Motor neuron (in vitro differentiated cells): Measurements from ENCODE around the gene PHAX. TPM values are rescaled to one million over a fixed set of nuclear protein-coding genes. Genes with fewer than 3 reads are reported as not detected.
"Not testable (repeated sequence)": the region's sequence is repeated elsewhere in the genome, so short reads cannot be mapped to it uniquely, and the experiment has no call there.

ENCODE experiments used
- ATAC-seq, 8 experiments: fragments of 200-7000 bp; cut with Tn5 transposase; replicated peaks in 6 of 8; 2 replicates each; pipeline ENCODE4 v1.8.0; 2021; ENCODE audit warnings: mild to moderate bottlenecking in 8 of 8, moderate library complexity in 8 of 8
- H3K27ac ChIP-seq, 2 donors: fragments of 250-450 bp; sonication (Bioruptor Pico); 2 replicates each; pipeline ENCODE4 v1.9.0; 2021; ENCODE audit warnings: antibody characterized with exemption in 2 of 2, mild to moderate bottlenecking in 2 of 2, moderate library complexity in 1 of 2
- H3K4me1 ChIP-seq, 2 donors: fragments of 250-450 bp; sonication (Bioruptor Pico); replicated peaks in 1 of 2; 2 replicates each; pipeline ENCODE4 v1.6.1; 2021; ENCODE audit warnings: antibody characterized with exemption in 2 of 2, mild to moderate bottlenecking in 2 of 2, moderate library complexity in 1 of 2
- H3K4me3 ChIP-seq, 5 donors: fragments of 250-450 bp; sonication (Bioruptor Pico); 2 replicates each; pipeline ENCODE4 v1.9.0; 2021; ENCODE audit warnings: antibody characterized with exemption in 5 of 5, mild to moderate bottlenecking in 5 of 5, moderate library complexity in 4 of 5
- WGBS, 10 experiments: fragments of 450-650 bp; shearing (Covaris generic); methylation state at CpG; one replicate each; pipeline ENCODE4 v1.0.0; 2022; 5-methylcytosine and 5-hydroxymethylcytosine counted together
- in situ Hi-C, 9 experiments: fragments of 400-800 bp; cut with MboI; loops; one replicate each; pipeline ENCODE4 v1.15.0; 2021; ENCODE audit warnings: low sequenced_read_pairs in 9 of 9, low pct_unique_long_range_greater_than_20kb in 2 of 9; ENCODE audit not compliant: unreplicated experiment in 9 of 9
- total RNA-seq, 8 experiments: library from RNA; unstranded; fragments of 300-600 nt; gene quantifications; 2 replicates each; pipeline versions ENCODE4 v1.2.3 to v1.2.4, GENCODE V29; 2022

PHAX gene
- total RNA-seq, 8 experiments from 2014 or later: 38.9 to 85.4 (median 55.7) TPM

GRCh38 chr5:126615286-126615685 lies 14.5 kb downstream of the PHAX start:
- in situ Hi-C loops: no loop called here
- Histone ChIP-seq H3K4me1 (no peaks in the 10 kb centered on the region), H3K4me3 (no peak overlapping the region), H3K27ac (no peak overlapping the region)
- ATAC-seq: no peak
- WGBS, 10 experiments: 35 to 100% (median 94%) methylated on average over 2 to 4 of the region's 4 CpGs; no CpG with 5 or more reads in 1 of the 10 experiments

DNA sequence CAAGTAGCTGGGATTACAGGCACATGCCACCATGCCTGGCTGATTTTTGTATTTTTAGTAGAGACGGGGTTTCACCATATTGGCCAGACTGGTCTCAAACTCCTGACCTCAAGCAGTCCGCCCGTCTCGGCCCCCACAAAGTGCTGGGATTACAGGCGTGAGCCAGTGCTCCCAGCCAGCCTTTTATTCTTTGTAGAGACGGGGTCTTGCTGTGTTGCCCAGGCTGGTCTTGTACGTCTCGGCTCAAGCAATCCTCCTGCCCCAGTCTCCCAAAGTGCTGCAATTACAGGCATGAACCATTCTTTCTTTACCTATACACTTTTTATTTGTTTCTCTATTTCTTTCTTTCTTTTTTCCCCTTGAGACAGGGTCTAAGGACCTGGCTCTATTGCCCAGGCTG lies 16.9 kb downstream of the PHAX start:
- H3K27ac ChIP-seq, ATAC-seq, H3K4me1 ChIP-seq, in situ Hi-C loops, H3K4me3 ChIP-seq: not testable (repeated sequence)
- WGBS, 10 experiments: 93 to 100% (median 100%) methylated on average over 3 to 5 of the region's 8 CpGs; no CpG with 5 or more reads in 5 of the 10 experiments

DNA sequence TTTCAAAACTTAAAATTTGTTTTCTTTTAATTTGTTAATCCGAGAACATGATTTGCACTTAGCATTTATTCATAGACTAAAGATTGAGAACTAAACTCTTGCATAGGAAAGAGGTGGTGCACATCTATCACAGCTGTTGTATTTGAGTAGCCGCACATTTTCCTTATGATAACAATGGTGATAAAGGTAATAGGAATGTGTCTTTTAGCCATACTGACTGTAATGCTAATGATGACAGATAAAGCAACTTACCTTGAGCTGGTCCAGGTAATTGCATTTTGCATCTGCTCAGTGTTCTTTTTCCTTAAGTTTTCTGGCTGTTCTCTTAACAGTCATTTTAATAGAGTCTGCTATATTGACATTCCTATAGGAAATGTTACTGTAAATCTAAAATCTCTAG lies 19.0 kb downstream of the PHAX start:
- H3K4me3 ChIP-seq: no peak overlapping the region
- ATAC-seq: no peak
- in situ Hi-C loops: no loop called here
- WGBS, 10 experiments: 40 to 100% (median 92%) methylated on average over 1 to 2 of the region's 2 CpGs; no CpG with 5 or more reads in 1 of the 10 experiments
- no peaks in the 10 kb centered on the region for H3K4me1 ChIP-seq
- H3K27ac ChIP-seq: no peak overlapping the region

DNA sequence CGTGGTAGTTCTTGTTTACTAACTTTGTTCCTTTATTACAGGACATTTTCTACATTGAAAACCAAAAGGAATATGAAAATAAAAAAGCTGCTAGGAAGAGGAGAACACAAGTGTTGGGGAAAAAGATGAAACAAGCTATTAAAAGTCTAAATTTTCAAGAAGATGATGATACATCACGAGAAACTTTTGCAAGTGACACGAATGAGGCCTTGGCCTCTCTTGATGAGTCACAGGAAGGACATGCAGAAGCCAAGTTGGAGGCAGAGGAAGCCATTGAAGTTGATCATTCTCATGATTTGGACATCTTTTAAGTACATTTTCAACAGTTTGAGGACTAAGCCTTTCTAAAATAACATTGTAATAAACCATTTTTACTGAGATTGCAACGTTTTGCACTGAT lies 23.8 kb downstream of the PHAX start:
- 3 to 100% (median 85%) methylated on average over 1 to 4 of the region's 4 CpGs; no CpG with 5 or more reads in 1 of the 10 experiments for WGBS, 10 experiments
- in situ Hi-C loops: no loop called here
- ATAC-seq: peak in 2 of 8 experiments; percentile 67 to 91
- no peak overlapping the region for H3K27ac ChIP-seq
- H3K4me1 ChIP-seq: no peaks in the 10 kb centered on the region
- H3K4me3 ChIP-seq: no peak overlapping the region

GRCh38 chr5:126628102-126628501 lies 27.4 kb downstream of the PHAX start:
- in situ Hi-C loops: no loop called here
- no peak overlapping the region for H3K4me3 ChIP-seq
- H3K27ac ChIP-seq: no peak overlapping the region
- ATAC-seq: no peak
- no peaks in the 10 kb centered on the region for H3K4me1 ChIP-seq
- 50 to 100% (median 89%) methylated on average over 2 to 11 of the region's 11 CpGs; no CpG with 5 or more reads in 2 of the 10 experiments for WGBS, 10 experiments

GRCh38 chr5:126631920-126632319 lies 31.2 kb downstream of the PHAX start:
- H3K27ac ChIP-seq: no peak overlapping the region
- 20 to 100% (median 78%) methylated on average over 1 to 3 of the region's 3 CpGs for WGBS, 10 experiments
- no peaks in the 10 kb centered on the region for H3K4me1 ChIP-seq
- in situ Hi-C loops: no loop called here
- H3K4me3 ChIP-seq: no peak overlapping the region
- ATAC-seq: no peak

DNA sequence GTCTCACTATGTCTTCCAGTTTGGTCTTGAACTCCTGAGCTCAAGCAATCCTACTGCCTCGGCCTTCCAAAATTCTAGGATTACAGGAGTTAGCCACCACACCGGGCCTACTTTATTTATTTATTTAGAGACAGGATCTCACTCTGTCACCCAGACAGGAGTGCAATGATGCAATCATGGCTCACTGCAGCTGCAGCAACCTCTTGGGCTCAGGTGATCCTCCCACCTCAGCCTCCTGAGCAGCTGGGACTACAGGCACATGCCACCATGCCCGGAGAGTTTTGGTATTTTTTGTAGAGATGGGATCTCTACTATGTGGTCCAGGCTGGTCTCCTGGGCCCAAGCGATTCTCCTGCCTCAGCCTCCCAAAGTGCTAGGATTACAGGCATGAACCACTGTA lies 32.8 kb downstream of the PHAX start:
- ATAC-seq: no peak
- in situ Hi-C loops: no loop called here
- WGBS, 10 experiments: 60 to 96% (median 88%) methylated on average over 1 to 3 of the region's 4 CpGs; no CpG with 5 or more reads in 5 of the 10 experiments
- Histone ChIP-seq H3K4me1 (no peaks in the 10 kb centered on the region), H3K27ac (no peak overlapping the region), H3K4me3 (no peak overlapping the region)

DNA sequence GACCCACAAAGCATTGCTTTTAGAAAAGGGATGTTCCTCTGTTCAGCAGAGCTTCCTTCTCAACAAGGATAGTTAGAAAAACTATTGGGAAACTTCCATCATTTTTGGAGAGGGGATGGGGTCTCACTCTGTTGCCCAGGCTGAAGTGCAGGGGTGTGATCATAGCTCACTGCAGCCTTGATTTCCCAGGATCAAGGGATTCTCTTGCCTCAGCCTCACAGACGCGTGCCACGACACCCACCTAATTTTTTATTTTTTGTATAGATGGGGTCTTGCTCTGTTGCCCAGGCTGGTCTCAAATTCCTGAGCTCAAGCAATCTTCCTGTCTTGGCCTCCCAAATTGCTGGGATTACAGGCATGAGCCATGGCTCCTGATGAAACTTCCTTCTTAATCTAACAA lies 34.8 kb downstream of the PHAX start:
- WGBS, 10 experiments: 90 to 100% (median 100%) methylated on average over 2 to 3 of the region's 3 CpGs; no CpG with 5 or more reads in 6 of the 10 experiments
- ATAC-seq: no peak
- Histone ChIP-seq H3K4me1 (no peaks in the 10 kb centered on the region), H3K4me3 (no peak overlapping the region), H3K27ac (no peak overlapping the region)
- in situ Hi-C loops: no loop called here

DNA sequence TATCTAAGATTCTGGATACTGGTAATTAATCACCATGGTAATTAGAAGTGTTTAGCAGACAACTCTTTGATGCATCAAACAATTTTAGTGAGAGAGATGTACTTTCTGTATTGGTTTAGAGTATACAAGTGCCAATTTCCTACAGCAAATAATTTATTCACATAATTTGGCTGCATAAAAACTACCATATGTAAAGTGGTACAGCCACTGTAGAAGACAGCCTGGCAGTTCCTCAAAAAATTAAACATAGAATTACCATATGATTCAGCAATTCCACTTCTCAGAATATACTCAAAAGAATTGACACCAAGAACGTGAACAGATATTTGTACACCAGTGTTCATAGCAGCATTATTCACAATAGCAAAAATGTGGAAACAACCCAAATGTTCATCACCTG lies 36.2 kb downstream of the PHAX start:
- peak in 2 of 8 experiments; percentile 50 to 87 for ATAC-seq
- Histone ChIP-seq H3K4me1 (no peaks in the 10 kb centered on the region), H3K4me3 (no peak overlapping the region), H3K27ac (no peak overlapping the region)
- WGBS, 10 experiments: 0 to 100% (median 71%) methylated on average over 1 of the region's 1 CpG; no CpG with 5 or more reads in 3 of the 10 experiments
- in situ Hi-C loops: no loop called here

DNA sequence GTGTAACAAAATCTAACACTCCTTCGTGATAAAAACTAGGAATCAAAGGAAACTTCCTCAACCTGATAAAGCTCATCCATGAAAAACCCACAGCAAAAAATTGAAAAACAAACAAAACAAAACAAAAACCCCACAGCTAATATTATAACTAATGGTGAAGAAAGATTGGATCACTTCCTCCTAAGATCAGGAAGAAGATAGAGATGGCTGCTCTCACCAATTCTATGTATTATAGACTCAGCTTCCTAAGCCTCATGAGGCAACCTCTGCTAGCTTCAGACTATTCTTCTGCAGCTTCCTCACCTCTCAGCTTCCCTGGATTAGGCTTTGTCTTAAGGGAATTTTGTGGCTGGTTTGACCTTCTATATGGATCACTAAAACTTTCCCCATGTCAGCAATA lies 40.1 kb downstream of the PHAX start:
- WGBS, 10 experiments: 80 to 100% (median 89%) methylated on average over 1 of the region's 1 CpG; no CpG with 5 or more reads in 2 of the 10 experiments
- ATAC-seq: no peak
- Histone ChIP-seq H3K4me3 (no peak overlapping the region), H3K4me1 (no peaks in the 10 kb centered on the region), H3K27ac (no peak overlapping the region)
- in situ Hi-C loops: no loop called here

DNA sequence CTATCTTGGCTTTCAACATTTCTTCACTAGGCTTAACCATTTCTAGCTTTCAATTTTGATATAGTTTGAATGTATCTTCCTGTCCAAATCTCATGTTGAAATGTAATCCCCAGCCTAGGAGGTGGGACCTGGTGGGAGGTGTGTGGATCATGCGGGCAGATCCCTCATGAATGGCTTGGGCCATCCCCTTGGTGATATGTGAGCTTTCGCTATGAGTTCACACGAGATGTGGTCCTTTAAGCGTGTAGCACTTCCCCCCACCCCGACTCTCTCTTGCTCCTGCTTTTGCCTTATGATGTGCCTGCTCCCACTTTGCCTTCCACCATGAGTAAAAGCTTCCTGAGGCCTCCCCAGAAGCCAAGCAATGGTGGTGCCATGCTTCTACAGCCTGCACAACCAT lies 40.6 kb downstream of the PHAX start:
- Histone ChIP-seq H3K4me3 (no peak overlapping the region), H3K4me1 (no peaks in the 10 kb centered on the region), H3K27ac (no peak overlapping the region)
- in situ Hi-C loops: no loop called here
- no peak for ATAC-seq
- 33 to 100% (median 95%) methylated on average over 1 to 5 of the region's 5 CpGs; no CpG with 5 or more reads in 4 of the 10 experiments for WGBS, 10 experiments

DNA sequence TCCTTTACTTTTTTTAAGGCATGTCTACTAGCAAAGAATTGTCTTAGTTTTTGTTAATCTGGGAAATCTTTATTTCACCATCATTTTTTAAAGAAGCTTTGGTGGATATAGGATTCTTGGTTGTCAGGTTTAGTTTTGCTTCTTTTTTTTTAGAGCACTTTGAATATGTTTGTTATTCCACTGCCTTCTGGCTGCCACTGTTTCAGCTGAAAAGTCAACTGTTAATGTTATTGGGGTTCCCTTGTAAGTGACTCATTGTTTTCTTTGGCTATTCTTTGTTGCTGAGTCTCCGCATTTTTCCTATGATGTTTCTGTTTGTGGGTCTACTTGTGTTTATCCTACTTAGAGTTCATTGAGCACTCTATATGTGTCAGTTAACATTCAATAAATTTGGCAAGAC lies 44.4 kb downstream of the PHAX start:
- ATAC-seq: no peak
- Histone ChIP-seq H3K4me3 (no peak overlapping the region), H3K4me1 (no peaks in the 10 kb centered on the region), H3K27ac (no peak overlapping the region)
- in situ Hi-C loops: no loop called here
- 50 to 100% (median 84%) methylated on average over 1 of the region's 1 CpG for WGBS, 10 experiments

GRCh38 chr5:126647071-126647470 lies 46.3 kb downstream of the PHAX start:
- no peak for ATAC-seq
- Histone ChIP-seq H3K4me1 (no peaks in the 10 kb centered on the region), H3K4me3 (no peak overlapping the region), H3K27ac (no peak overlapping the region)
- in situ Hi-C loops: no loop called here

DNA sequence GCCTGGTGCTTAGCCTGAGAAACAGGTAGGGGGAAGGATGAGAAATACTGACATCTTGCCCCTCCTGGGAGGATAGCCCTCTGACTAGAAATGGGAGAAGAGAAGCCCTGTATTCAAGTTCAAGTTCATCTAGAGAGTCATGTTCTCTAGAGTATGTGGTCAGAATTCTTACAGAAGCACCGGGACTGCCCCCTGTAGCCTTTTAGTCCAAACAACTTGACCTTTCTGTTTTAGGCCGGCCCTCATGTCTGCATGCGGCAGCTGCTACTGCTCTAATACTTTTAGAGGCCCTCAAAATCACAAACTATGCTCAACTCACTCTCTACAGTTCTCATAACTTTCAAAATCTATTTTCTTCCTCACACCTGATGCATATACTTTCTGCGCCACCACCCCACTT lies 47.7 kb downstream of the PHAX start:
- no peak overlapping the region for H3K27ac ChIP-seq
- H3K4me1 ChIP-seq: no peaks in the 10 kb centered on the region
- WGBS, 10 experiments: 60 to 100% (median 76%) methylated on average over 1 to 3 of the region's 4 CpGs; no CpG with 5 or more reads in 4 of the 10 experiments
- in situ Hi-C loops: no loop called here
- ATAC-seq: no peak
- no peak overlapping the region for H3K4me3 ChIP-seq
